ENCODE results near the gene GRIN1.
"Not testable (repeated sequence)": the region's sequence is repeated elsewhere in the genome, so short reads cannot be mapped to it uniquely, and the experiment has no call there.

GRIN1 gene

DNA sequence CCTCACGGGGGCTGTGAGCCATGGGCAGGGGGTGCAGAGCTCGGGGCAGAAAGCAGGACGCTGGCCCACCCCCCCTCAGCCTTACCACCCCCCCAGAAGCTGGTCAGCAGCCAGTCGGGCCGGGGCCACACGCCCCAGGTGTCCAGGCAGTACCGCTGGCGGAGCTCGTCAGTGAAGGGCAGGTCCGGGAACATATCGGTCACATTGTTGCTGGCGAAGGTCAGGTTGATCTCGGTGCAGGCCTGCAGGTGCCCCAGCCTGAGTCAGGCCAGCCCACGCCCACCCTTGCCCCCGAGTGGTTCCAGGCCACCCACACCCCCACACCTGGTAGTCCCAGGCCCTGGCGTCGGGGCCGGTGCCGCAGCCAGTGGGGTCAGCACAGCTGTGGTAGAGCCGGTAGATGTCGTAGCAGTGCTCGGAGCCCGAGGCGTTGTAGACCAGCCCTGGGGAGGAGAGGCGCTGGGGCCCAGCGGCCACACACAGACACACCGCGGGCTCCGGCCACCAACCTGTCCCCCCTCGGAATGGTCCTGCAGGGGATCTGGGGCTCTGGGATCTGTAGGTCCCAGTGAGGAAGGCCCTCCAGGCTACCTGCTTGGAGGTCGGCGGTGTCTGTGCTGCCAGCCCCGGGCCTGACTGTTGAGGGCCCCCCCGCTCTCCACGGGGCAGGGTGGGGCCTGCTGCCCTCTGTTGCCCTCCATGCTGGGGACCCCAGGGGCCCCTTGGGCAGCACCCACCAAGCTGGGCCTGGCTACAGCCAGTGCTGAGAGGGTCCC, 27.0 kb upstream of the GRIN1 start:
- DNase-seq = no peak

DNA sequence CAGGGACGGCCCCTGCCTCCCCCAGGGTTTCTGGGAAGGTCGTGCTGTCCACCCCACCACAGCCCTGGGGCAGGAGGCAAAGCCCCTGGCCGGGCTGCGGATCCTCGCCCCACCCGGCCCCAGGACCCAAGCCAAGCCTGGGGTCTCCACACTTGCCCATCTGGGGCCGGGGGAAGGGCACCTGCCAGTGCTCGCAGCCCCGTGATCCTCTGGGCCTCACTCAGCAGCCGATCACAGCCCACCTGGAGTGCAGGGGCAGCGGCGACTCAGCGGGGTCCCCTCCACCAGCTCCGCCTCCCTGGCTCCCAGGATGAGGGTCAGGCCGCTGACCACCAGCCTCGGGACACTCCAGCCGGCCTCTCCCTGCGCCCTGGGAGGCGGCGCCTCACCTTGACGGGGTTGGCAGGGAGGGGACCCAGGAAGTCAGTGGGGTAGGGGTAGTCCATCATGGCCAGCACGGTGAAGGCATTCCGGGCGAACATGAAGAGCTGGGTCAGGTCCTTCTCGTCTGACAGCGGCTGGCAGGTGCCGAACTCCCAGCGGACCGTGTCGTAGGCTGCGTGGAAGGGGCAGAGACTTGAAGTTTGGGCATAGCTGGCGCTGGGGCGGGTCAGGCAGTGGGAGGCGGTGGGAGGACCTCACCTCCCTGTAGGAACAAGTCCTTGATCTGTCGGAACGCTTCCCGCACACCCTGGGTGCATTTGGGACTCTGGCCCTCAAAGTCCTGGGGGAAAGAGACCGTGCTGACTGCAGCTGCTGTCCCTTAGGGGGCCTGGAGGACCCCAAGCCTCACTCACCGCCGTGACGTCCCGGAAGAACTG, 26.2 kb upstream of the GRIN1 start:
- DNase-seq = no peak

DNA sequence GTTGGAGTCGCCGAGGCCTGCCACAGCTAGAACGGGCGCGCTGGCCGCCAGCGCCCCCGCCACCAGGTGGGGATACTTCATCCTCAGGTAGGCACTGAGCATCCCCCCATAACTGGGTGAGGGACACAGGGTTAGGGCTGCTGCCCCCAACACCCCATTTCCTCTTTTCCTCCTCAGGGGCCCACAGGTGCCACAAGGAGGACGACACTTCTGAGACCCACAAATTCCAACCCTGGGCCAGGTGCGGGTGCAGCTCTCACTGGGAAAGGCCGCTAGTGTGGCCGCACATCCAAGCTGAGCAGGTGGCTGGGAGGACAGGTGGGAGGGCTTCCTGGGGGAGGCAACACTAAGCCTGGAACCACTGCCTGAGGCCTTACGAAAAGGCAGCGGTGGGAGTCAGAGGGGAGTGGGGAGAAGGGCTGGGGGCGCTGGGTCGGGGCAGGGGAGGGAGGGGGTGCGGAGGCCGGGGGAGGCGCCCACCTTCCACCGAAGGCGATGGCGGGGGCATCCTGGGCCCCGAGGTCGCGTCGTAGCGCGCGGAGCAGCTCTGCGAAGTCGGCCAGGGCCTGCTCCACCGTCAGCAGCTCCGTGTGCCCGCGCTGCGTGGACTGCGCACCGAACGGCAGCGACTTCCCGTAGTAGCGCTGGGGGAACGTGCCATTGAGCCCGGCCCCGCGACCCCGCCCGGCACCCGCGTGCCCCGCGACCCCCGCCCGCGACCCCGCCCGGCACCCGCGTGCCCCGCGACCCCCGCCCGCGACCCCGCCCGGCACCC, 25.4 kb upstream of the GRIN1 start:
- DNase-seq = no peak

DNA sequence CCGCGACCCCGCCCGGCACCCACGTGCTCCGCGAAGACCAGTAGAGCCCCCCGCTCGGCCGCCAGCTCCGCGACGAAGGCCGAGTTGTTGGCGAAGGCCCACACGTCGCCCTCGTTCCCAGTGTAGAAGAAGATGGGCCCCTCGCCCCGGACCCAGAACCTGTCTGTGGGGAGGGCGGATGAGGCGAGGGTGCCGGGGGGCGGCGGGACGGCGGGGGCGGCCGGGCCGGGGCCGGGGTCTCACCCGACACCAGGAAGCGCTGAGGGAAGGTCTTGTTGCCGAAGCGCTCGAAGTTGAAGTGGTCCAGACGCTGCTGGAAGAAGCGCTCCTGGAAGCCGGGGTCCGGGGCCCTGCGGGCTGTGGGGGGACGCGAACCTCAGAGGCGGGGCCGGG, 24.7 kb upstream of the GRIN1 start:
- DNase-seq = no peak

DNA sequence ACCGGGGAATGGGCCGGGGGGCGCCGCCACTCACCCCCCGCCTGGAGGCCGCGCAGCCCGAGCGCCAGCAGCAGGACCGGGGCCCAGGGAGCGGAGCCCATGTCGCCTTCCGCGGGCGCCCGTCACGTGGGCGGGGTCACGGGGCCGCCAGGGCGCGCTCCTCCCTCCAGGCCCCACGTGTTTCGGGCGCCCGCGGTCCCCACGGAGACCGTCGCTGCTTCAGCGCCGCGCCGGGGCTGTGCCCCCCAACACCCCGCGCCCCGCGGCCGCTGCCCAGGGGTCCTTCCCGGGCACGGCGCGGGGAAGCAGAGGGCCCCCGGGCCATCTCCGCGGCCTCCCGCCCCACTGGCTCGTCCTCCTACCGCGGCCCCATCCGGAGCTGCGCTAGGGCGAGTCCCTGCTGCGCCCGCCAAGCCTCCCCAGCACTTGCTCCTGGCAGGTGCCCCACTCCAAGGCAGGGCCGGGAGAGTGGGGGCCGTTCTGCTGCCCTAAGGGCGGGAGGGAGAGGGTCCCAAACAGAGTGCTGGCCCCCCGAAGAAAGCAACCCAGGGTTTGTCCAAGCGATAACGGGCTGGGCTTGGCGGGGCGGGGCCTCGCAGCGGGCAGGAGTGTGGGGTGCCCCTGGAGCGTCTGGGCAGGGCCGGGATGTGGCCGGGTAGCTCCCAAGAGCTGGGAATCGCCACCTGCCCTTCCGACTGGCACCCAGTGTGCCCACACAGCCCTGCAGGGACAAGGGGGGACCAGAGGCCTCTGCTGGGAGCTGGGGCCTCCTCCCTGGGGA, 24.2 kb upstream of the GRIN1 start, which contains the start of gene DPP7:
TSS of gene DPP7 (minus strand) at position 121 of the 781 bp plus-strand sequence. CDS start at position 101, 20 bp downstream.
- peak; percentile 32 for DNase-seq

DNA sequence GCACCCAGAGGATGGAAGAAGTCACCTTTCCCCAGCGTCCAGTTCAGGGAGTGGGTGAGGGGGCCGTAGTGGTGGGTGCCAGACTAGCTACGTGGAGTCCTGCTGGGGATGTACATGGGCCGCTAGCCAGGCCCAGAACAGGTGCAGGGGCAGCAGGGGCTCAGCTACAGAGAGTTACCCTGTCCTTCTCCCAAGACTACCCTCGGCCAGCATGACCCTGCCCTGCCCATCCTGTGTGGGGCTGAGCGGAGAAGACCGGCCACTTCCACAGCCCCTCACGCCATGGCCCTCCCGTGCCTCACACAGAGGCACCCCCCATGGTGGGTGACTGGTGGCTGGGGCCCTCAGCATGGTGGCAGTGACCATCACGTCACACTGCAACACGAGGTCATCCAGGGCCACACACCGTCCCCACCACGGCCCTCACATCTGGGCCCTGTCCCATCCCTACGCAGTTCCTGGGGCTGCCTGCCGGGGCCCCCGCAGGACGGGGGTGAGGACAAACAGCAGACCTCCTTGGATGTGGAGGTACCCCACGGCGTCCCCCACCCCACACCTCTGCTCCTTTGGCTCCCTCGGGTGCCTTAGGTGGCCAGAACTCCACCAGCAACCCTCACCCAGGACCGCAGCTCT, 23.4 kb upstream of the GRIN1 start:
- no peak for DNase-seq

DNA sequence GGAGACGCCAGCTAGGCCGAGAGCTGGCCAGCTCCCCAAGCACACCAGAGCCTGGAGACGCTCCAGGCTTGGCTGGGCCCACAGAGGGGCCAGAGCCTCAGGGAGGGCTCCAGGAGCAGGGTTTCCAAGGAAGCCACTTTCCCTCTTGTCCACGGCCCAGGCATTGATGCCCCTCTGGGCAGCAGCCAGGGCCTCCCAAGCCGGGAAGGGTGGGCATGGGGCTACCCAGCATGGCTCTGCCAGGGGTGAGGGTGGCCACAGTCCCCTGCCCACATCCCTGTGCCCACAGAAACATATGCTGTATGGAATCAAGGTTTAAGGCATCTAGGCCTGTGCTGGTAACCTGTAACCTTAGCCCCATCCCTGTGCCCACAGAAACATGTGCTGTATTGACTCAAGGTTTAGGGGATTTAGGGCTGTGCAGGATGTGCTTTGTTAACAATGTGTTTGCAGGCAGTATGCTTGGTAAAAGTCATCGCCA, 22.9 kb upstream of the GRIN1 start:
- no peak for DNase-seq

DNA sequence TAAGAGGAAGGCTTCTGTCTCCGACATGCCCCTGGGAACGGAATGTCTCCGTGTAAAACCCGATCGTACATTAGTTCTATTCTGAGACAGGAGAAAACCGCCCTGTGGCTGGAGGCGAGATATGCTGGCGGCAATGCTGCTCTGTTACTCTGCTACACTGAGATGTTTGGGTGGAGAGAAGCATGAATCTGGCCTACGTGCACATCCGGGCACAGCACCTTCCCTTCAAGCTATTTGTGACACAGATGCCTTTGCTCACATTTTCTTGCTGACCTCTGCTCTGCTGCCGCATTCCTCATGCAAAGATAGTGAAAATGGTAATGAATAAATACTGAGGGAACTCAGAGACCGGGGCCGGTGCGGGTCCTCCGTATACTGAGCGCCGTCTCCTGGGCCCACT, 22.2 kb upstream of the GRIN1 start:
- DNase-seq = no peak

DNA sequence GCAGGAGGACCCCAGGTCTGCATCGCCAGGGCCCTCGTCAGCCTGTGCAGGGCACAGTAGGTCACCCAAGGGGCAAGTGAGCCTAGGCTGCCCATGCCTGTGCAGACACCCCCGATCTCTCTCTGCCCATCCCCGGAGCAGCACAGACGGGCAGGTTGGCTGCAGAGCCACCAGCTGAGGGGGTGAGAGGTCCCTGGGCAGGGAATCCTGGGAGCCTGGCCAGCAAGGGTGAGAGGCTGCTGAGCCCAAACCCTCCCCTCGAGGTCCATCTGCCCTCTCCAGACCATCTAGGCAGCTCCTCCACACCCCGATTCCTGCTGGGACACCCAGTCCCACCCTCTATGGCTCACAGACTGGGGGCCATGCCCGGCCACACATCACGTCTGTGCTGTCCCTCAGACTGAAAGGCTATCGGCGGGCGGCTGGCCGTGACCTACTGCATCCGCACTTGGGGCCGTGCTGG, 21.7 kb upstream of the GRIN1 start:
- DNase-seq = no peak

DNA sequence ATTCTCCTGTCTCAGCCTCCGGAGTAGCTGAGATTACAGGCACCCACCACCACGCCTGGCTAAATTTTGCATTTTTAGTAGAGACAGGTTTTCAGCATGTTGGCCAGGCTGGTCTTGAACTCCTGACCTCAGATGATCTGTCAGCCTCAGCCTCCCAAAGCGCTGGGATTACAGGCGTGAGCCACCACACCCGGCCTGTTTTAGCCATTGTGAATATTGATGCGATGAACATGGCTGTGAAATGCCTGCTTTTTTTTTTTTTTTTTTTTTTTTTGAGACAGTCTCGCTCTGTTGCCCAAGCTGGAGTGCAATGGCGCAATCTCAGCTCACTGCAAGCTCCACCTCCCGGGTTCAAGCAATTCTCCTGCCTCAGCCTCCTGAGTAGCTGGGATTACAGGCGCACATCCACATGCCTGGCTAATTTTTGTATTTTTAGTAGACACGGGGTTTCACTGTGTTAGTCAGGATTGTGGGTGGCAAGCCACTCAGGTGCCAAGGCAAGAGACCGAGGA, 20.8 kb upstream of the GRIN1 start:
- DNase-seq = not testable (repeated sequence)

DNA sequence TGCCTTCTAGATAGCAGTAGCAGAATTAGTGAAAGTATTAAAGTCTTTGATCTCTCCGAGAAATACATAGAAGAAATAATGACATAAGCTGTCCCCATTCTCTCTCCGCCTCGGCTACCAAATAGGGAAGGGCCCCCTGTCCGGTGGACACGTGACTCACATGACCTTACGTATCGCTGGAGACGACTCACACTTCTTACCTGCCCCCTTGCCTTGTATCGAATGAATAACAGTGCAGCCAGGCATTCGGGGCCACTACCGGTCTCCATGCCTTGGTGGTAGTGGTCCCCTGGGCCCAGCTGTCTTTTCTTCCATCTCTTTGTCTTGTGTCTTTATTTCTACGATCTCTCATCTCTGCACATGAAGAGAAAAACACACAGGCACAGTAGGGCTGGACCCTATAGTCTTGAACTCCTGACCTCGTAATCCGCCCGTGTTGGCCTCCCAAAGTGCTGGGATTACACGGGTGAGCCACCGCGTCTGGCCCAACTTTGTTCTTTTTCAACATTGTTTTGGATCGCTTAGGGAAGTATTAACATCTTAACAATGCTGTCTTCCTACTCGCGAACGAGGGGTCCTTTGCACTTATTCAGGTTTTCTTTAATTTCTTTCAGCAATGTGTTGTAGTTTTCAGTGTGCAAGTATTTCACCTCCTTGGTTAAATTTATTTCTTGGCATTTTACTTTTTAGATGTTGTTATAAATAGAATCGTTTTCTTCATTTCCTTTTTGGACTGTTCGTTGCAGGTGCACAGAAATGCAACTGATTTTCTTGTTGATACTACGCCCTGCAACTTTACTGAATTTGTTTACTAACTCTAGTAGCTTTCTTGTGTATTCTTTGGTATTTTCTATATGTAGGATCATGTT, 16.8 kb upstream of the GRIN1 start:
- DNase-seq = not testable (repeated sequence)

DNA sequence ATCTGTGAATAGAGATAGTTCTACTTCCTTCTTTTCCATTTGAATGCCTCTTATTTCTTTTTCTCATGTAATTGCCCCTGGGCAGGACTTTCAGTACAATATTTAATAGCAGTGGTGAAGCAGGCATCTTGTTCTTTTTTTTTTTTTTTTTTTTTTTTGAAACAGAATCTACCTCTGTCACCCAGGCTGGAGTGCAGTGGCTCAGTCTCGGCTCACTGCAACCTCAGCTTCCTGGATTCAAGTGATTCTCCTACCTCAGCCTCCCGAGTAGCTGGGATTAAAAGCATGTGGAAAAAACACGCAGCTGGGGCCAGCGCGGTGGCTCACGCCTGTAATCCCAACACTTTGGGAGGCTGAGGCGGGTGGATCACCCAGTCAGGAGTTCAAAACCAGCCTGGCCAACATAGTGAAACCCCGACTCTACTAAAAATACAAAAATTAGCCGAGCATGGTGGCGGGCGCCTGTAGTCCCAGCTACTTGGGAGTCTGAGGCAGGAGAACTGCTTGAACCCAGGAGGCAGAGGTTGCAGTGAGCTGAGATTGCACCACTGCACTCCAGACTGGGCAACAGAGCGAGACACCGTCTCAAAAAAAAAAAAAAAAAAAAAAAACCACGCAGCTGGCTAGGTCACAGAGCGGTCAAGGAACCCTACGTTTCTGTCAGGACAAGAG, 16.0 kb upstream of the GRIN1 start:
- not testable (repeated sequence) for DNase-seq

DNA sequence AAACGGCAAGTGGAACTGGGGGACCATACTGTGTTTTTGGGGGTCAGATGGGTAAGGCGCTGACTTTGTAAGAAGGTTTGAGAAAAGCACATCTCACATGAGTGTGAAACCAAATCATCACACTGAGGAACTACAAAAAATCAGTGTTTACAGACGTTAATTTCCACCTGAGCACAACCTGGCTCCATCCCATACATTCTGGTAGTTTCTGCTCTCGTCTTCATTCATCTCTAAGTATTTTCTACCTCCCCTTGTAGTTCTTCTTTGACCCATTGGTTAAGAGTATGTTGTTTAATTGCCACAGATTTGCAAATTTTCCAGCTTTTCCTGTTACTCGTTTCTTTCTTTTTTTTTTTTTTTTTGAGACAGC, 15.5 kb upstream of the GRIN1 start:
- no peak for DNase-seq

DNA sequence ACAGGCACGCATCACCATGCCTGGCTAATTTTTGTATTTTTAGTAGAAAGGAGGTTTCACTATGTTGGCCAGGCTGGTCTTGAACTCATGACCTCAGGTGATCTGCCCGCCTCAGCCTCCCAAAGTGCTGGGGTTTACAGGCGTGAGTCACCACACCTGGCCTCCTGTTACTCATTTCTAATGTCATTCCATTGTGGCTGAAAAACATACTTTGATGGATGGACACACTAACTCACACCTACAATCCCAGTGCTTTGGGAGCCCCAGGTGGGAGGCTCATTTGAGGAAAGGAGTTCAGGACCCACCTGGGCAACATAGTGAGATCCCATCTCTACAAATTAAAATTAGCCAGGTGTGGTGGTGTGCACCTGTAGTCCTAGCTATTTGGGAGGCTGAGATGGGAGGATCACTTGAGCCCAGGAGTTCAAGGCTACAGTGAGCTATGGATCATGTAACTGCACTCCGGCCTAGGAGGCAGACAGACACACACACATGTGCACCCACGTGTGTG, 14.9 kb upstream of the GRIN1 start:
- DNase-seq = not testable (repeated sequence)

DNA sequence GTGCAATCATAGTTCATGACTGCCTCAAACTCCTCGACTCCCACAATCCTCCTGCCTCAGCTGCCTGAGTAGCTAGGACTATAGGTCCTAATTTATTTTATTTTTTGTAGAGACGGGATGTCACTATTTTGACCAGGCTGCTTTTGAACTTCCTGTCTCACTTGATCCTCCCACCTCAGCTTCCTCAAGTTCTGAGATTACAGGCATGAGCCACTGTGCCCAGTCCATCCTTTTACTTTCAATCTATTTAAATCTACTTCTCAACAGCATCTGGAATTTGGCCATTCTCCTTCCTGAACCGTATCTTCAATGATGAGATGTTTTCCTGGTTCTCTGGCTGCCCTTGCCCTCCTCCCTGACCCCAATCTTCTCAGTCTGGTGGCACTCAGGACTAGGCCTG, 12.2 kb upstream of the GRIN1 start:
- no peak for DNase-seq

DNA sequence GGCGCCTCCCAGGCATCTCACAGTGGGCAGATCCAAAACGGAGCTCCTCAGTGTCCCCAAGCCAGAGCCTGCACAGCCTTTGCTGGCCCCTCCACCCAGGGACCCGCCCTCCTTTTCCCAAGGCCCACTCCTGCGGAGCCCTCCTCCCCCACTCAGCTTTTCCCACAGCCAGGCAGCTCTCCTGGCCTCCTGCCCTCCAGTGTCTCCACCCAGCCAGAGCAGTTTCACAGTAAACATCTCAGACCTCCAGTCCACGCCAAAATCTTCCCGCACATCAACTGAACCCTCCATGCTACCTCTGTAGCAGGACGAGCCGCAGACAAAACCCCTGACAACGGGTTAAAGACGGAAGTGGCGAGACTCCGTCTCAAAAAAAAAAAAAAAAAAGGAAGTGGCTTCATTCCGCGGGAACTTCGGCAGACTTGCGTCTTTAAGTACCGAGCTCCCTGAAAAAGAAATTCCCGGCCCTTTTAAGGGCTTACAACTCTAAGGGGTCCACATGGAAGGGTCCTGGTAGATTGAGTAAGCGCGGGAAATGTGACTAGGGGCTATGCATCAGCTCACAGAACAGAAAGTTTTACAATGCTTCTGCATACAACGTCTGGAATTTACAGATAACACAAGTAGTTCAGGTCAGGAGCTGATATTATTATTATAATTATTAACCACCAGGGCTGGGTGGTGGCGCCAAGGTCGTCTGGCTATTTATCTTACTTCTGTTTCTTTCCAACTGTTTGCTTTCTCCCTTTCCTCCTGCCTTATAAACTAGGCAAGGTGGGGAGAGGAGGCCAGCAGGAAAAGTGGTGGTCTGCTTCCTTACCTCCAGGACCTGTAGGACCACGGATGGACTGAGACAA, 11.4 kb upstream of the GRIN1 start:
- DNase-seq = no peak

DNA sequence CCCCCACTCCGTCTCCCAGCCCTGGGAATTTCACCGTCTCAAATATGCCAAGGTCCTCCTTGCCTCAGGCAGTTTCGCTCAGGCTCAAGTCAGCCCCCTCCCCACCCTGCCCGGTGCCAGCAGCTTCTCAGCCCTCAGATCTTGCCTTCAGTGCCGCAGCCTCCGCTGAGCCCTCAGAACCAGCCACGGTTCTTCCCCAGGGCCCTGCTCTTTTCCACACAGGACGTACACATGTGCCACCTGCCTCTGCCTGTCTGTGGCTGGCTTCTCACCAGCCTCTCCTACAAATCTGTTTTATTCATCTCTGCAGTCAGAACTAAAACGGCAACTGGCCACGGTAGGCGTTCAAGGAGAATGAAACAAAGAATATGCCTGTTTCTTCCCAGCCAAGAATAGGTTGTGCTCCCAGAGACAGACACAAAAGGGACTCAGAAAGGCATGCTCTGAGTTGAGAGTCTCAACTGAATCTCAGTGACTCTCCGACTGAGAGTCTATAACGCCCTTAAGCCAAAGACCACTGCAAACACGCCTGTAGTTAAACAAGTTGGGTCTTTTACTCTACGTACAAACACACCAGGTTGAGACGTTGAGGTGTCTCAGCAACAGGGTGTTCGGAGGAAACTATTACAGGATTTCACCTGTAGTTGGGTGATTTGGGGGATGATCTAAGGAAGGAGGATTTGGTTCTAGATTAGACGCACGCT, 10.6 kb upstream of the GRIN1 start:
- no peak for DNase-seq

DNA sequence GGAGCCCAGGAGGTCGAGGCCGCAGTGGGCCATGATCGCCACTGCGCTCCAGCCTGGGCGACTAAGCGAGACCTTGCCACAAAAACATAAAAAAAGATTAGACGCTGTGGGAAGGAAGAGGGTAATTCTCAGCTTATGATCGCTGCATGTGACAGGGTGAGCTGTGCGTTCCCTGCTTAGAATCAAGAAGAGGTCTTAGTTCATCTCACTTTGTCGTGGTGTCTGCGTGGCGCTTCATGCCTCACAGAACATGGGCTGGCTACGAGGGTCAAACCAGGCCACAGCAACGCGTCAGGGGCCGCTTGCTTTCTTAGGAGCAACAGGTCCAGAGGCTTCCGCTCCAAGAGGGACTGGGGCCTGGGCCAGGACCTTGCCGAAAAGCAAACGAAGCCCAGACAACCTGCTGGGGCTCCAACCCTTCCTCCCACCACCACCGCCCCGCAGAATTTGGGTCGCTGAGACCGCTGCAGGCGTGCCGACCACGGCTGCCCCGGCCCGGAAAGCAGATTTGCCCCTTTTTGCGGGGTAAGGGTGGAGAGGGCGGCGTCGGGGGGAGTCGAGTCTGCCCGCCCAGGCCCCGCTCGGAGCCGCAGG, 10.0 kb upstream of the GRIN1 start:
- DNase-seq = no peak
